ENCODE results near the gene STAT6.
"Not testable (repeated sequence)": the region's sequence is repeated elsewhere in the genome, so short reads cannot be mapped to it uniquely, and the experiment has no call there.

STAT6 gene

DNA sequence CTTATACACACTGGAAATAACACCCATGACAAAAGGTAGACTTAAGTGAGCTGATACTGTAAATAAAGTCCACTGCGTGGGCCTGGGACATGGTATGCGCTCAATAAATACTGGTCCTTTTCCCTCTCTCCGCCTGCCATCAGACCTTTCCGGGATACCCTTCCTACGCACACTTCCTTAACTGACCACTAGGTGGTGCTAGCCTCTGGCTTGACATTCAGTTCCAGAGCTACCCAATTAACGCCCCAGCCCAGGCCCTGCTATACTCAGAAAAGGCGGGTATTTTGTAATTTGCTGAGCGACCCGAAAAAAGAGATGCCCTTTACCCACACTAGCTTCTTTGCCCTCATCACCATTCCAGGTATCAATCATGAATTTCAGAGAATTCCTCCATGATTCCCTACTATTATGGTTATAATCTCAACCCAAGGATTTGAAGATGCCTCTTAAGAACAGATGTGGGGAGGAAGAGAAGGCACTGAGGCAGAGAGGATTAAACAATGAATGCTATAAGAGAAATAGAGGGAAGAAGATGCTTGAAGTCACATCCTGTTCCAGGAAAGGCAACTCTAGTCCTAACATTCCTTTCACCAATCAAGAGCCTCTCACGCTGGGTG is 13.2 kb upstream of the STAT6 start:
- FAIRE-seq = peak; percentile 39

DNA sequence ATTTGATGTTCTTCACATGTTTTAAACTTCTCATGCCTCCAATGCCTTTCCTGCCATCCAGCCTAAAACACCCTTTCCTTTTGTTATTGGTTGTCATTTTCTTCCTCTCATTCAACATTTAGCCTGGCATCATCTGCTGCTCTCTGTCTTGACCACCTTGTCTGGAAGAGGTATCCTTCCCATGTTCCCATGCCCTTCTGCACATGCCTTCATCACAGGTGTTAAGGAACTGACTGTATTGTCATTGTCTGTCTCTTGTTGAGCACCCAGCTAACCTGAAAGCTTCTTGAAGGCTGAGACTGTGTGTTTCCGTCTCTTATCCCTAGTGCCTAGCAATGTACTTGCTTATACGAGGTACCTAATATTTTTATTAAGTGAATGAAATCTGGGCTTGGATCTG is 12.7 kb upstream of the STAT6 start:
- no peak for FAIRE-seq

DNA sequence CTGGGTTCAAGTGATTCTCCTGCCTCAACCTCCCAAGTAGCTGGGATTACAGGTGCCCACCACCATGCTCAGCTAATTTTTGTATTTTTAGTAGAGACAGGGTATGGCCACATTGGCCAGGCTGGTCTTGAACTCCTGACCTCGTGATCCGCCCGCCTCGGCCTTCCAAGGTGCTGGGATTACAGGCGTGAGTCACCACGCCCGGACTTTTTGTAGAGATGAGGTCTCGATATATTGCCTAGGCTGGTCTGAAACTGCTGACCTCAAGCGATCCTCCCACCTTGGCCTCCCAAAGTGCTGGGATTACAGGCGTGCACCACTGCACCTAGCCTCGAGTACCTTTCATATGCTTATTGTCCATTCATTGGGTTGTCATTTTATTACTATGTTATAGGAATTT is 9.6 kb upstream of the STAT6 start:
- not testable (repeated sequence) for FAIRE-seq

DNA sequence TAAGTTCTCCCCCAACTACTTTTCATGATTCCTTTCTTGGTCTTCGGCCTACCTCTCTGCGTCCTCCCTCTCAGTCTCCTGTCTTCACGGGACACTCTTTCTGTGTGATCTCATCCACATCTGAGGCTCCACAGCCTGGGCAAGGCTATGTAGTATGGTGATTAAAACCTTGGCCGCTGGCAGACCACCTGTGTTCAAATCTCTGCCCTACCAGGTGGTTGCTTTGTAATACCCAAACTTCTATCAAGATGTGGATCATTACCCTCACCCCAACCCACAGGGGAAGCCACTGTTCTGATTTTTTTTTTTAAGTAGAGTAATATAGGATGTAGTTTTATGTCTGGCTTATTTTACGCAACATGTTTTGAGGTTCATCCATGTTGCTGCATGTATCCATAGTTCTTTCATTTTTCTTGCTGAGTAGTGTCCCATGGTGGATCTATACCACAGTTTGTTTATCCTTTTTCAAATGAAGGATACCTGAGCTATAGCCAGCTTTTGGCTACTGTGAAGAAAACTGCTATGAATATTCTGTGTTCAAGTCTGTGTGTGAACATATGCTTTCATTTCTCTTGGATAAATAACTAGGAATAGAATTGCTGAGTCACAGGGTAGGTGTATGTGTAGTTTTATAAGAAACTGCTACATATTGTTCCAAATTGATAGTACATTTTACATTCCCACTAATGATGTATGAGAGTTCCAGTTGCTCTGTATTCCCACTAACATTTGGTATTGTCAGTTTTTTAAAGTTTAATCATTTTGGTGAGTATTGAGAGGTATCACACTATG is 8.3 kb upstream of the STAT6 start:
- FAIRE-seq = no peak

DNA sequence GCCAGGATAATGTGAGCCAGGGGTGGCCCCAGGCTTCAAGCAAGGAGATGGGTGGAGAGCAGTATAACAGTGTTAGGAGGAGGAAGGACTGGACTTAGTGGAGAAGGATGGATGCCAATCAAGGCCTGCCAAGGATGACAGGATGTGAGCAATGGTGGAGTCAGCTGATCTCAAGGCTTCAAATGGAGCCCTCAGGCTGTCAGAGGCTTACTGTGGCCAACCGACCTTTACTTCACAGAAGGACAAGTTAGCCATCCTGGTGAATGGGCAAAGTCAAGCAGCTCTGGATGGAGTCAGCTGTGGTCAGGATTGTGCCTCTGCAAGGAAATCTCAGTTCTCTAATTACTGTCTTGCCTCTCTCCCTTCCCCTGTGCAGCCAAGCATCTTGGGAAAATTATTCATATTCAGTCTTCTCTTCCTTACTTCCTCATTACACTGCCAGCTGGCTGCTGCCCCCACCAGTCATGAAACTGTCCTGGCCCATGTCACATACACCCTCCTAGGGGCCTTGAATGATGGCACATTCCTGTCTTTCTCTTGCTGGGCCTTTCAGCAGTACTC is 7.6 kb upstream of the STAT6 start:
- FAIRE-seq = no peak

DNA sequence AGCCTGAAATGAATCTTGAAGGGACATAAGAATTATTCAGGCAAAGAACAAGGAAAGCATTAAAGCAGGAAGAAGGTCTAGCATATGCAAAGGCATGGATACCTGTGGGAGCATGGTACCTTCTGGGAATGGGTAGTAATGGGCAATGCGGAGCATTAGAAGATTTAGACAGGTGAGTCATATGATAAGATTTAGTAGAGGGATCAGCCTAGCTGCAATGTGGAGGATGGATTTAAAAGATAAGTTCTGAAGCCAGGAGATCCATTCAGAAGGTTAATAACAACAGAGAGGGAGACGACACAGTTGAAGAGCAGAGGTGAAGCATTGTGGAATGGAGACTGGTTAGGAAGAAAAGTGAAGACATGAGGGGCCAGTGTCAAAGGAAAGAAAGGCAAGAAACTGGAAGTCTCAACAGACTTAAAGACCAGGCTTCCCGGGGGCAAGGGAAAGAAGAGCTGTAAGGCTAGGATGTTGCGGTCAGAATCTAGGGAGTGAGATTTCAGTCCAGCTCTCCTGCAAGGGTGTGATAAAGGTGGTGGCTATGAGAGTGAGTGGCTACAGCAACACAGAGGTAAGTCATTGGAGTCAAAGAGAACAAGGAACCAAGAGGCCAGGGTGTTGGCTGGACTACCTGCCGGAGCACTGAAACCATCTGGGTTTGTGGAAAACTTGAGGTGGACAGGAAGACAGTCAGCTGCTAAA is 5.6 kb upstream of the STAT6 start:
- no peak for FAIRE-seq

DNA sequence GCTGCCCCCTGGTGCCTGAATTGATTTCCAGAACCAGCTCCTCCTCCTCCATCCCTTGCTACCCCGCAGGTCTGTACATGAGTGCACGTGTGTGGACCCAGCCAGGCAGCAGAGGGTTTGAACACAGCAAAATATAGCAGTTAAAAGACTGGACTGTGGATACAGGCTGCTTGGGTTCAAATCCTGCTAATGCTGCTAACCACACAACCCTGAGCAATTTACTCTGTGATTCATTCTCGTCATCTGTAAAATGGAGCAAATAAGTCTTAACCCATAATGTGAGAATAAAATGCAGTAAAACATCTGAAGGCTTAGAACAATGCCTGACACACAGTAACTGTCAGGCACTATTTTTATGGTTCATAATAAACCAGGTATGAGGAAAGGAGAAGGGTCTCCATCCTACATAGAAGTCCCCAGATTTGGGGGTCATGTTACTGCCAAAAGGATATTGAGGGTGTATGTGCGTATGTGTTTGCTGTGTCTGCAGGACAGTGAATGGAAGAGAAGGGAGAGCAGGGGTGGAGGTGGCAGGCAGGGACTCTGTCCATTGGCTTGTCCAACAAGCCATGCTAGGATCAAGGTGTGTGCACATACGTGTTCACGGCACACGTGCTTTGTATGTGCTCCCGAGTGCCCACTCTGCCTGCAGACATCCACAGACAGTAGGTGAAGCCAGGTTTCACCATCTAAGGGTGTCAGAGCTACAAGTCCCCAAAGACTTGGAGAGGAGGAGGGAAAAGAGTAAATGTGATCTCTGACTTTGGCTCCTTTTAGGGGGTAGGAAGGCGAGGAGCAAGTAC is 1.5 kb upstream of the STAT6 start:
- FAIRE-seq = no peak

DNA sequence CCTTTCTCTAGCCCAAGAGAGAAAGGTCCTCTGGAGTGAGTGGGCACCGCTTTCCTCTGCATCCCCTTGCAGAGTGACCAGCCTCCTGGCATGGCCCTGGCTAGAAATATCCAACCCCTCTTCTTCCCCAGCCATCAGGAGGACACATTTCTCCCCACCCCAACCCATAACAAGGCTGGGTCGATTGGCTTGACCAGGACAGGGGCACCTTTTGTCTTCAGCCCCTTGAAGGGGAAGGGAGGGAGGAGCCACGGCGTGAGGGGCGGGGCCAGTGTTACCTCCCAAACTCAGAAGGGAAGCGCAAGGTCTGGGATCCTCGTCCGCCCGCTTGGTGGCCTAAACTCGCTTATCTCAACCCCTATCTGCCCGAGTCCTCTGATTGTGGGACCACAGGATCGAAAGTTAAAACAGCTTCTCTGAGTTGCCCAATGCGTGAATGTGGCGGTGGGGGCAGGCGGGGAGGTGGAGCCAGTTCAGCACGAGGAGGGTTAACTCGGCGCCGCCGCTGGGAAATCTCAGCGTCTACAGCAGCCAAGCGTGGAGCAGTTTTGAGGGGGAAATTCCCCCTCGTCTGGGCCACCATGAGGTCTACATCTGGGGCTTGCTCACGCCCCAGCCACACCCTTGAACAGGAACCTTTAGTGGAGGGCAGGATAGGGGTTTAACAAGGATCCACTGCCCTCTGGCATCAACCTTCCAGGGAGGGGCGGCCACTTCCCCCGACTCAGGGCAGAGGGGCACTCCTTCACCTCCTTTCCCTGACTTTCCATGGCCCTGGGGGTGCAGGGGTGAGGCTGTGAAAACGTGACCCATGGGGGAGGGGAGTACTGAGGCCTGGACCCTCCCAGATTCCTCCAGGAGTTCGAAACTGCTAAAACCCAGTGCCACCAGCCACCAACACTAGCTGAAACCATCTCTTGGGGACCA is 795 bp downstream of the STAT6 start:
- no peak for FAIRE-seq

DNA sequence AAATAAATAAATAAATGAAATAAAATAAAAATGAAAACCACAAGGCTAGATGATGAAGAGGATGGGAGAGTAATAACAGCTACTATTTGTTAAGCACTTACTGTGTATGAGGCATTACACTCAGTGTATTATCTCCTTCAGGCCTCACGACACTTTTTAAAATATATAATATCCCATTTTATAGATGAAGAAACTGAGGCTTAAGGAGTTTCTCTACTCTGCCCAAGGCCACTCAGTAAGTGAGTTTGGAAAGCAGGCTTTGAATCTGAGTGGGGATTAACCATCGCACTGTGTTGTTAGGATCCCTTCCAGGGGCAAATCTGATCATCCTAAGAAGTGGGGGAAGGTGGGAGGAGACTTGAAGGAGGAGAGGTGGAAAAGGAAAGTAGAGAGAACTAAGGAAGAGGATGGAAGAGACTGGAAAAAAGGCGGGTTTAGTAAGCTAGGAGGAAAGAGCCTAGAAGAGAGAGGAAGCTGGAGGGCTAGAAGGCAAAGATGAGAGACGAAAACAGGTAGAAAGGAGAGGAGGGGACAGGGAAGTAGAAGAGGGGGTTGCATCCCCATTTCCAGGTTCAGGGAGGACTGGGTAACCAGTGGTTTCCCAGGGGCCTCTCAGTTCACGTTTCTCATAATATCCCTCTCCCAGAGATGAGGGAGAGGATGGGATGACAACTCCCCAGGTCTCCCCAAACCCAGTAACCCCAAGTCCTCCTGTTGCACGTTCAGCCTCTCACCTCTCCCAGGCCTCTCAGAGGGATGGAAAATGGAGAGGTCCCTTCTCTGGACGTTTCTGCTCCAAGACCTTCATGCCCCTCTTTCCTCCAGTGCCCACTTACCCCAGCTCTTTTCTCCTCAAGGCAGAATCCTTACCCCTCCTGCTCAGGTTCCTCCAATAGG is 1.7 kb downstream of the STAT6 start:
- no peak for FAIRE-seq

DNA sequence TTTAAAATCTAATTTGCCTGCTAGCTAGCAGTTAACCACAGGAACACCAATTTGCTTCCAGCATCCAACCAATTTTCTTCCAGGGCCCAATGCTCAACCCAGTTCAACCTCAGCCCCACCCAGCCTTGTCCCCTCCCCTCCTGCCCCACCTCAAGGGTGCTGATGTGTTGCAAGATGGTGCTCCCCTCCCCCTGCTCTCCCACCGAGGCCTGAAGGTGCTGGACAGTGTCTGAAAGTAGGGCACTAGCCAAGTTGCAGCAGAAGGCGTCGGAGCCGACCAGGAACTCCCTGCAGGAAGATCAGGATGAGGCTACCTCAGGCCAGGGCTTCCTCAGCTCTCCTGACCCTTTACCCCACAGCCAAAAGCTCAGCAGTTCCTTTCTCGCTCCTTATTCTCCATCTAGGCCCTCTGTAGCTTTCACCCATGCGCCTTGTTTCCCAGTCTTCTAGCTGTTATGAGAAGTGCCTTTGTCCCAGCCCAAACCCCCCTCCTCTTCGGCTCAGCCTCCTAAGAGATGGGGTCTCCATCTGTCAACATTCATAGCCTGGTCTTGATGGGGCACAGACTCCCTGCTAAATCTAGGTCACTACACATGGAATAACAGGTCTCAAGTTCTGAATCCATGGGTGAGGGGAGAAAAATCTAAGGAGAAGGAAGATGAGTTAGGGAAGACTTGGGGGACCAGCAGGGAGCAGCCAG is 3.6 kb downstream of the STAT6 start:
- no peak for FAIRE-seq

DNA sequence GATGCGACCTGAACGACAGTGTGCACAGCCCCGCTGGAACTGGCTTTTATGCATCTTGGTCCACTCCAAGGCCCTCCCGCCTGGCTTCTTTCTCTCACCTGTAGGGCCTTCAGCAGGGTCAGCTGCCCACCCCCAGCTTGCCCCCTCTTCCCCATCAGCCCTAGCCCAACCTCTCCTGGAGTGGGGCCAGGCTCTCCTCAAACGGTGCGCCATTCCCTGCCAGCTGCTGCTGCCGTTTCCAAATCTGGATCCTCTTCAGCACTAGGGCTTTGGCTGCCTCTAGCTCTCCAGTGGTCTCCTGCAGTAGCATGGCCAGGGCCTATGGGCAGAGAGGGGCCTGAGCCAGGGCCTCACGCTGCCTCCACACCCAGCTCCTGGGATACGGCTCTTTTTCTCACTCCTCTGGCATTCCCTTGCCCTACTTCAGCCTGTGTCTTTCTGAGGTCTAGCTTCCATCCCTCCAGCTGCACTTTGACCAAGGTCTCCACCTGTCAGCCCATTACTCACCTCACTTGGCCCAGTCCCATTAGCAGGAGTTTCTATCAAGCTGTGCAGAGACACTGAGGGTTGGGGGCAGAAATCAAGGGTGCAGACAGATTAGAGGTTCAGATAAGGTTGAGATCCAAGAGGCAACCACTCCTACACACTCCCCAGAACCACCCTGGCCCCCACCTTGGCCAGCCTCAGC is 5.0 kb downstream of the STAT6 start:
- FAIRE-seq = no peak

DNA sequence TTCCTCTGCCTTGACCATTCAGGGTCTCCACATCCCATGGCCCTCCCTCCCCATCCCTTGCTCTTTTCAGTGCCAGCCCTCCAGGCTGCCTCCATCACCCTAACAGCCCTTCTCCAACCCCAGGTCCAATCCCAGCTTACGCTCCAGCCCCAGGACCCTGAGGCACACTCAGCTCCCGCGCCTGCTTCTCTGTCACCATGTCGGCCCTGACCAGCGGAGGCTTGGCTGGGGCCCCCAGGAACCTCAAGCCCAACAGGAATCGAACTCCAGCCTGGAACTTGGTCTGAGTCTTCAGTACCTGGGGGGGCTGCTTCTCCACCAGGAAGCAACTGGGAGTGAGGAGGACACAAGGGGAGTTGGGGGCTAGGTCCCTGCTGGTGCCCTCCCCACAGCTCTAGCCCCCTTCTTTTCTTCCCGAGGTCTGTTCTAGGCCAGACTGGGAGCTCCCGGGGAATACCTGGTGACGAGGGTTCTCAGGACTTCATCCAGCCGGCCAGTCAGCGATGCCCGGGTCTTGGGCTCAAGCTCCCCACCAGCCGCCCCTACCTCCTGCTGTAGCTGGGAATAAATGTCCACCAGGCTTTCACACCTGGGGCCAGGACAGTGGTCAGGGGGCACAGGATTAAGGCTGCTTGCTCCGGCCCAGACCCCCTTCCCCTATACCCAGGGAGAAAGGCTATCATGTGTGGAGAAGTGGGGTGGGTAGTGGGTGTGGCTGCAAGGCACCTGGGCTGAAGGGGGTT is 6.0 kb downstream of the STAT6 start:
- FAIRE-seq = no peak

DNA sequence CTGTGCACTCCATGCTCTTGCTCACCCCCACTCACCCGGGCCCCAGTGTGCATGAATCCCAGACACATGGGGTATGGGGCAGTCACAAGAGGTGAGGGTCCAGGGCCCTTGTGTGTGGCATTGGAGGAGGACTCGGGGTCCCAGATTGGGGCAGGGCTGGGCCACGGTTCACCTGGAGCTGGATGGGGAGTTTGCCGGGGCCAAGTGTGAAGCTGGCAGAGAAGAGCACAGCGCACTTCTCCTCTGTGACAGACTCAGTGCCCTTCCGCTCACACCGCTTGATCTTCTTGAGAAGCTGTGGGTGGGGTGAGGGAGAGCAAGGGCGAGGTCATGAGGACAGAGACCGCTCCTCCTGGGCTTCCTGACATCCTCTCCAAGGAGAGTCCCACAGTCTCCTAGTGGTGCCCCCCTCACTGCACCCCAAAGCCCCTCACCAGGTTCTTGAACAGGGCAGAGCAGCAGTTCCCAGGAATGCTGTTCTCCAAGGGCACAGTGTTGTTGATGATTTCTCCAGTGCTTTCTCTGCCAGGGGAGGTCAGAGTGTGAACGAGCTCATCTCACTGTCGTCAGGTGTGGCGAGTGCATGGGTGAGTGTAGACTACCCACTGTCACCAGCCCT is 6.8 kb downstream of the STAT6 start:
- FAIRE-seq = no peak

DNA sequence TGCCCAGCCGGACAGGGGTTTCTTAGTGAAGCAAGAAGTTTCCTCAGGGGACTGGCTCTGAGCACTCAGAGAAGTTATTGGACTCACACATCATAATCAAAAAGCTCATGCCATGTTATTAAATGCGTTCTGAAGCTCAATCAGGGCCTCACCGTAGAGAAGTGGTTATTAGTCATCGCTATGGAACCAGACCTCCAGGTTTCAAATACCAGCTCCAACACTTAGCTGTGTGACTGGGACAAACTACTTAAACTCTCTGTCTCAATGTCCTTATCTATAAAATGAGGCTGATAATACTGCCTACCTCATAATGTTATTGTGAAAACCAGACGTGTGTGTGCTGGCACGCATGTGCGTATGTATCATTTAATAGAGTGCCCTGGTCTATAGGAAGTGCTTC is 7.3 kb downstream of the STAT6 start:
- FAIRE-seq = no peak

DNA sequence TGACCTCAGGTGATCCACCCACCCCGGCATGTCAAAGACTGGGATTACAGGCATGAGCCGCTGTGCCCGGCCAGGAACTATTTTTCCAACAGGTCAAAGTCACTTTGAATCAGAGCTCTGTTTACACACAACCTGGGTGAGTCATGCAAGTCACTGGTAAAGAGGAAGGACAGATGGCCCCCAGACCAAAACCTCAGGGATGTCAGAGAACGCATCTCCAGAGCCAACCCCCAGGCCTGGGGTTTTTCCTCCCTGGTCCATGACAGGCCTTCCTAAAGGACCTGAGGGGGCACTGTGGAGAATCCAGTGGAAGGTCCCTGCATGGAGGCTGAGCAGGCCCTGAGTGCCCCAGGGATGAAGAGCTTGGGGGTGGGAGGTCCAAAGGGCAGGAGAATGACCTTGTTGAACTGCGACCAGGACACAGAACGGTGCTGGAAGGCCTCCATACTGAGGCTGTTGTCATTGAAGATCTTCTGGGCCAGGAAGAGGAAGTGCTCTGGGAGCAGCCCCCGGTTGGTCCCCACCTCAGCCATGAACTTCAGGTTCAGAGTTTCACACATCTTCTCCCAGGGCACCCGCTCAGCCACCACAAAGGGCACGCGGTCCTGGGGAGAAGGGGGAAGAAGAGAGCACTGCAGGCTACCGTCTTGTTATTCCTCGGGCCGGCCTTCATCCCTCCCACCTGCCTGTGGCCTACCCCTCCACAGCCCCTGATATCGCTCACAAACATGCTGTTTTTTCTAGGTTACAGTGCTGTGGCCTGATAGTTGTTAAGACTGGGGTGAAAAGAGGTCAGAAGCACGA is 9.1 kb downstream of the STAT6 start:
- no peak for FAIRE-seq

DNA sequence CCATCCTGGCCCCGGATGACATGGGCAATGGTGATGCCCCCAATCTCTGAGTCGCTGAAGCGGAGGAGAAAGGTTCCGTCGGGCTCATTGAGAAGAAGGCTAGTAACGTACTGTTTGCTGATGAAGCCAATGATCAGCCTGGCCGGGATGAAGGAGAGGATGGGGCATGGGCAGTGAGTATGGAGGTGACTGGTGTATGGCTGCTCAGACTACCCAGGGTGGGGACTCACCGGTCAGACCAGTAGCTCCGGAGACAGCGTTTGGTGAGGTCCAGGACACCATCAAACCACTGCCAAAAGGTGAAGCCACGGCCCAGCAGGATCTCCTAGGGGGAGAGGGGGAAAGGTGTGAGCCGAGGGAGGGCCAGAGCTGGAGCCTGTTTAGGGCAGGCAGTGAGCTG is 11.4 kb downstream of the STAT6 start:
- FAIRE-seq = no peak

DNA sequence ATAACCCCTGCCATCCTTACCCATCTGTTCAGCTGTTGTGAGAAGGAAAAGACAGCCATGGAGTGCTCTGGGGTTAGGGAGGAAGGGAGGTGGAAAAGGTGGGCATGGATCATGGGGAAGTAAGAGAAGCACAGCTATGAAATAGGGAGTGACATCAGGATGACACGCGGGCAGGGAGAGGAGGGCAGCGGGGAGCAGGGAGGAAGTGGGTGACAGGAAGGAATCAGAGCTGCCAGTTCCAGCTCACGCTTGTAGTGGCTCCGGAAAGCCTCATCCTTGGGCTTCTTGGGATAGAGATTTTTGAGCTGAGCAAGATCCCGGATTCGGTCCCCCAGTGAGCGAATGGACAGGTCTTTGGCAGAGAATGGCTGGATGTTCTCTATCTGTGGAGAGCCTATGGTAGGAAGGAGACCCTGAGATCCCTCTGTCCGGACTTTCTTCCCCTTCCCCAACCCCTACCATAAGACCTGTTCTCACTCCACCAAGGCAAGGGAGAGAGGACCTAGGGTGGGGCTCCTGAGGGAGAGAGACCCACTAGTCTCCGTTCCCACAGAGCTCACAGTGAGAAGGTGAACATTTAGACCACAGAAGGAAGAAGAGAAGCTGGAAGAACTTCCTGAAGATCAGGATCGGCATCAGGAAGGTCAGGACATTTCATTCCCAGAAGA is 12.0 kb downstream of the STAT6 start:
- no peak for FAIRE-seq
